Peyer's patch (tissue), 4 donors: ENCODE data around the gene SNX3. TPM values are rescaled to one million over a fixed set of nuclear protein-coding genes. Genes with fewer than 3 reads are reported as not detected.

ENCODE experiments used
- DNase-seq, 3 donors: peaks; one replicate each; pipeline ENCODE4 v3.0.0-alpha.2; 2017 to 2019
- H3K27ac ChIP-seq, 4 donors: fragments of 200-600 bp; sonication (generic); one replicate each; pipeline ENCODE4 v1.5.1; 2016 to 2019
- H3K27me3 ChIP-seq, 2 donors: fragments of 200-600 bp; sonication (generic); one replicate each; pipeline ENCODE4 v1.5.1; 2019
- H3K36me3 ChIP-seq, 3 donors: fragments of 200-600 bp; sonication (generic); one replicate each; pipeline ENCODE4 v1.5.1; 2016 to 2019
- H3K4me1 ChIP-seq, 4 donors: fragments of 200-600 bp; sonication (generic); one replicate each; pipeline ENCODE4 v1.5.1; 2016 to 2019
- H3K4me3 ChIP-seq, 4 donors: fragments of 200-600 bp; sonication (generic); 1 replicate in 3 of 4; 2 replicates in 1 of 4; pipeline ENCODE4 v1.5.1; 2016 to 2019; ENCODE audit warnings: mild to moderate bottlenecking in 1 of 4
- H3K9me3 ChIP-seq, 4 donors: fragments of 200-600 bp; sonication (generic); one replicate each; pipeline ENCODE4 v1.5.1; 2016 to 2019; ENCODE audit warnings: mild to moderate bottlenecking in 1 of 4
- POLR2A ChIP-seq, 2 donors: fragments of 450-650 bp; IDR thresholded peaks; one replicate each; pipeline ENCODE4 v1.5.1; 2017; ENCODE audit warnings: antibody characterized with exemption in 2 of 2, mild to moderate bottlenecking in 2 of 2, moderate library complexity in 2 of 2
- total RNA-seq, 4 donors: library from RNA; depleted of rRNA; stranded (reverse); fragments of >200 nt; gene quantifications; one replicate each; pipeline ENCODE4 v1.1.0, GENCODE V29; 2016
- TF ChIP-seq, protein P1 (sequence below), 6 experiments: fragments of 450-650 bp in 4 of 6; fragments of 200-600 bp in 2 of 6; sonication (generic) in 1 of 6; IDR thresholded peaks; one replicate each; pipeline ENCODE4 v1.5.1; 2017 to 2019; ENCODE audit warnings: antibody characterized with exemption in 6 of 6, mild to moderate bottlenecking in 3 of 6, moderate library complexity in 1 of 6

Gene SNX3
- total RNA-seq, 4 donors from 2014 or later, result 71.0 to 110 (median 96.8) TPM

DNA sequence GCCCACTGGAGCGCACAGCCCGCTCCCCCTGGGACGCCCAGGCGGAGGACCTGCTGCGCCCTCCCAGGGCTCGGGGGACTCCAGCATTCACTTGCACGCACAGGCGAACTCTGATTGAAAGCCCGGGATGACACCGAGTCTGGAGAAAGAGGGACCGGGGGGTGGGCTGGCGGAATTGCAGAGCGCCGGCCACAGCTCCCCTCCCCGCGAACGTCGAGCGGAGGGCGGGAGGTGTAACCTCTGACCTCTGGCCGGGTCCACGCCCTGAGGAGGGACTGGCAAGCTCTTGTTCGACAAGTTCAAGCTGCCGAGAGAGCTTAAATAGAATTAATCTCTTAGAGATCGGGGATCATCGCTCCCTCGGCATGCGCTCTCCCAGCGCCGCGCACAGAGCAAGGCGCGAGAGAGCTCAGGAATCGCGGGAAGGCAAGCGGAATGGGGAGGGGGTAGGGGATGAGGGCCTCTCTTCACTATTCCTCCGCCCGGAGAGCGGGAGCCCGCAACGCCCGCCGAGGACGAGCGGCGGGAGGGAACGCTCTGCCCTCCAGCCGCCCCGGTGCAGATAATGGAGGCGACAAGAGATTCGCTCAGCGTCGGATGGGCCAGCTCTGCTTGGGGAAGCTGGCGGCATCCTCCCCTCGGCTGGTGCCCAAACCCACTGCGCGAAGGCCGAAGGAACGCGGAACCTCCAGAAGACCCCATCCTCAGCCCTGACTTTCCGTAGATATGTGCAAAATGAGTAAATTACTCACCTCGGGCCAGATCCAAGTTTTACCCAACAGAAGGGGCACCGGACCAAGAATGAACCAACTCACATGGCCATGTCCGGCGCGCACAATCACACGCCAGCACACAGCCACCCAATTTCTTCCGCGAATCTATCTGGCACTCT lies 95.8 kb downstream of the SNX3 start:
- TF ChIP-seq, protein P1, sequence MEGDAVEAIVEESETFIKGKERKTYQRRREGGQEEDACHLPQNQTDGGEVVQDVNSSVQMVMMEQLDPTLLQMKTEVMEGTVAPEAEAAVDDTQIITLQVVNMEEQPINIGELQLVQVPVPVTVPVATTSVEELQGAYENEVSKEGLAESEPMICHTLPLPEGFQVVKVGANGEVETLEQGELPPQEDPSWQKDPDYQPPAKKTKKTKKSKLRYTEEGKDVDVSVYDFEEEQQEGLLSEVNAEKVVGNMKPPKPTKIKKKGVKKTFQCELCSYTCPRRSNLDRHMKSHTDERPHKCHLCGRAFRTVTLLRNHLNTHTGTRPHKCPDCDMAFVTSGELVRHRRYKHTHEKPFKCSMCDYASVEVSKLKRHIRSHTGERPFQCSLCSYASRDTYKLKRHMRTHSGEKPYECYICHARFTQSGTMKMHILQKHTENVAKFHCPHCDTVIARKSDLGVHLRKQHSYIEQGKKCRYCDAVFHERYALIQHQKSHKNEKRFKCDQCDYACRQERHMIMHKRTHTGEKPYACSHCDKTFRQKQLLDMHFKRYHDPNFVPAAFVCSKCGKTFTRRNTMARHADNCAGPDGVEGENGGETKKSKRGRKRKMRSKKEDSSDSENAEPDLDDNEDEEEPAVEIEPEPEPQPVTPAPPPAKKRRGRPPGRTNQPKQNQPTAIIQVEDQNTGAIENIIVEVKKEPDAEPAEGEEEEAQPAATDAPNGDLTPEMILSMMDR (IDR thresholded peaks at IDR 0.05), result no peak
- TF ChIP-seq POLR2A (IDR thresholded peaks at IDR 0.05), result no peak
- peaks cover 0 to 8% (median 0%) of the 10 kb centered on the region in 4 donors for H3K9me3 ChIP-seq
- H3K4me1 ChIP-seq, result peaks cover 4 to 55% (median 22%) of the 10 kb centered on the region in 4 donors
- H3K36me3 ChIP-seq, result no peaks in the 10 kb centered on the region
- peaks cover 8 to 90% of the 10 kb centered on the region in 2 donors for H3K27me3 ChIP-seq
- no peak for DNase-seq
- H3K4me3 ChIP-seq, result no peak overlapping the region
- H3K27ac ChIP-seq, result no peak overlapping the region

- TF ChIP-seq, protein P1 (IDR thresholded peaks at IDR 0.05), result no peak
- H3K36me3 ChIP-seq, result no peaks in the 10 kb centered on the region
- H3K27ac ChIP-seq, result no peak overlapping the region
- H3K27me3 ChIP-seq, result peaks cover 8 to 84% of the 10 kb centered on the region in 2 donors
- peaks cover 0 to 8% (median 0%) of the 10 kb centered on the region in 4 donors for H3K9me3 ChIP-seq
- peaks cover 4 to 50% (median 22%) of the 10 kb centered on the region in 4 donors for H3K4me1 ChIP-seq
- no peak overlapping the region for H3K4me3 ChIP-seq
- DNase-seq, result no peak
Measured at GRCh38 chr6:108164543-108164814, 96.4 kb downstream of the SNX3 start.

GRCh38 chr6:108163644-108164542 lies 96.9 kb downstream of the SNX3 start:
- DNase-seq, result no peak
- Histone ChIP-seq H3K27me3 (peaks cover 8 to 84% of the 10 kb centered on the region in 2 donors), H3K9me3 (peaks cover 0 to 8% (median 0%) of the 10 kb centered on the region in 4 donors), H3K4me1 (peaks cover 4 to 44% (median 20%) of the 10 kb centered on the region in 4 donors), H3K27ac (no peak overlapping the region), H3K36me3 (no peaks in the 10 kb centered on the region), H3K4me3 (no peak overlapping the region)
- TF ChIP-seq, protein P1 (IDR thresholded peaks at IDR 0.05), result no peak
- TF ChIP-seq POLR2A (IDR thresholded peaks at IDR 0.05), result no peak

DNA sequence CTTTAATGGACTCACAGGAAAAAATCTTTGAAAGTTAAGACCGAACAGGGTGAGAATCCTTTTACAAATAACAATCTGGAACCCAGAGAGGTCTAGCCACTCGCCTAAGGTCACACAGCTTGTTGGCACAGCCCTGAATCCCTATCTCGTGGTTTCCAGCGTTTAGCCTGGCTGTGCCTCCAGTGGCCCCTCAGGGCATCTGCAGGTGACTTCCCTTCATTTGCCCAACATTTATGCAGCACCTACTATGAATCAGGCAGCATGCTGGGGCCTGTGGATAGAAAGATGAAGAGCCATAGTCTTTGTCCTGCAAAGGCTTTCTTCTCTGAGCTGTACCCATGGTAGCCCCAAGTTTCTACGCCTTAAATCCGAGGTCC lies 97.6 kb downstream of the SNX3 start:
- DNase-seq, result no peak
- Histone ChIP-seq H3K27me3 (peaks cover 8 to 82% of the 10 kb centered on the region in 2 donors), H3K27ac (no peak overlapping the region), H3K9me3 (peaks cover 0 to 8% (median 0%) of the 10 kb centered on the region in 4 donors), H3K4me1 (peaks cover under 1 to 37% (median 14%) of the 10 kb centered on the region in 4 donors), H3K4me3 (no peak overlapping the region), H3K36me3 (no peaks in the 10 kb centered on the region)
- TF ChIP-seq, protein P1 (IDR thresholded peaks at IDR 0.05), result peak in 1 of 6 experiments; percentile 12
- TF ChIP-seq POLR2A (IDR thresholded peaks at IDR 0.05), result no peak

DNA sequence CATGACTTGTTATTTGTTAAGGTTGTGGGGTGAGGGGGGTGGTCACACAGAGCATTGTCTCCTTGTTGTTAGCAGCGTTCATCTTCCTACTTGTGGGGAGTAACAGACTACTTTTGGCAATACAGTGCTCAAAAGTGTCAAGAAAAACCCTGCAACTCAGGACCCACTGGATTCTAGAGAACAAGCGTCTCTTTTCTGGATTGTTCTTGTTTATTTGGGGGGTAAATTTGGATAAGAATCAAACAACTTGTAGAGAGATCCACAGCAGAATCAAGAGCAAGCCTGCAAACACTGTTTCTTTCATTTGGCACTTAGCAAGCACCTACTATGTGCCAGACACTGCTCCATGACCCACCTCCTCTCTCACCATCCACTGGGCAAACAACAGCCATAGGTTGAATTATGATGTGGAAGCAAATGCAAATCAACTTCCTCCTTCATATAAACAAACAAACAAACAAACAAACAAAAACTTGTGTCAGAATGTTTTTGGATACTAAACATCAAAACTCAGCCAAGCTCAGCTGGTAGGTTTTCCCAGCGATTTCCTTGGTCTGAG lies 99.0 kb downstream of the SNX3 start:
- H3K27me3 ChIP-seq, result peaks cover 8 to 82% of the 10 kb centered on the region in 2 donors
- no peak overlapping the region for H3K27ac ChIP-seq
- H3K36me3 ChIP-seq, result no peaks in the 10 kb centered on the region
- TF ChIP-seq, protein P1 (IDR thresholded peaks at IDR 0.05), result no peak
- TF ChIP-seq POLR2A (IDR thresholded peaks at IDR 0.05), result no peak
- DNase-seq, result no peak
- H3K4me1 ChIP-seq, result peaks cover 0 to 37% (median 12%) of the 10 kb centered on the region in 4 donors
- H3K9me3 ChIP-seq, result peaks cover 0 to 8% (median 0%) of the 10 kb centered on the region in 4 donors
- H3K4me3 ChIP-seq, result no peak overlapping the region
